Suprapubic skin (tissue), 4 donors: ENCODE measurements around the gene ZNF444. TPM values are rescaled to one million over a fixed set of nuclear protein-coding genes. Genes with fewer than 3 reads are reported as not detected.

Experiments used
- DNase-seq, 2 donors: peaks; one replicate each; pipeline ENCODE4 v3.0.0-alpha.2; 2019; ENCODE audit warnings: low spot score in 2 of 2
- H3K27ac ChIP-seq: fragments of 200-600 bp; sonication (generic); one replicate; pipeline ENCODE4 v1.5.1; 2019
- H3K27me3 ChIP-seq: fragments of 200-600 bp; sonication (generic); one replicate; pipeline ENCODE4 v1.5.1; 2019
- H3K36me3 ChIP-seq: fragments of 200-600 bp; sonication (generic); one replicate; pipeline ENCODE4 v1.5.1; 2019
- H3K4me1 ChIP-seq: fragments of 200-600 bp; sonication (generic); one replicate; pipeline ENCODE4 v1.5.1; 2019
- H3K4me3 ChIP-seq: fragments of 200-600 bp; sonication (generic); one replicate; pipeline ENCODE4 v1.5.1; 2019; ENCODE audit warnings: mild to moderate bottlenecking
- H3K9me3 ChIP-seq: fragments of 200-600 bp; sonication (generic); one replicate; pipeline ENCODE4 v1.5.1; 2019
- EP300 ChIP-seq: sonication (generic); formaldehyde crosslinking; IDR thresholded peaks from one replicate; pipeline ENCODE4 v1.6.1; 2017; ENCODE audit warnings: antibody characterized with exemption
- POLR2A ChIP-seq, 2 donors: fragments of 450-650 bp; IDR thresholded peaks; one replicate each; pipeline ENCODE4 v1.6.1; 2017; ENCODE audit warnings: antibody characterized with exemption in 2 of 2, mild to moderate bottlenecking in 2 of 2, moderate library complexity in 2 of 2
- POLR2AphosphoS5 ChIP-seq, 3 donors: sonication (generic); formaldehyde crosslinking; IDR thresholded peaks; one replicate each; pipeline ENCODE4 v1.6.1; 2017; ENCODE audit warnings: antibody characterized with exemption in 3 of 3
- WGBS: methylation state at CpG from one replicate; pipeline ENCODE4 v1.1.5; 2018; 5-methylcytosine and 5-hydroxymethylcytosine counted together
- total RNA-seq, 4 donors: library from RNA; depleted of rRNA; stranded (reverse); fragments of >200 nt; gene quantifications; one replicate each; pipeline ENCODE4 v1.1.0, GENCODE V29; 2016
- TF ChIP-seq, protein P1 (sequence below), 2 donors: fragments of 200-600 bp in 1 of 2; fragments of 450-650 bp in 1 of 2; sonication (generic) in 1 of 2; IDR thresholded peaks; one replicate each; pipeline ENCODE4 v1.5.1; 2016 to 2019; ENCODE audit warnings: antibody characterized with exemption in 2 of 2, mild to moderate bottlenecking in 1 of 2, moderate library complexity in 1 of 2

ZNF444 gene
- total RNA-seq, 4 donors from 2014 or later: 12.9 to 34.8 (median 21.2) TPM

DNA sequence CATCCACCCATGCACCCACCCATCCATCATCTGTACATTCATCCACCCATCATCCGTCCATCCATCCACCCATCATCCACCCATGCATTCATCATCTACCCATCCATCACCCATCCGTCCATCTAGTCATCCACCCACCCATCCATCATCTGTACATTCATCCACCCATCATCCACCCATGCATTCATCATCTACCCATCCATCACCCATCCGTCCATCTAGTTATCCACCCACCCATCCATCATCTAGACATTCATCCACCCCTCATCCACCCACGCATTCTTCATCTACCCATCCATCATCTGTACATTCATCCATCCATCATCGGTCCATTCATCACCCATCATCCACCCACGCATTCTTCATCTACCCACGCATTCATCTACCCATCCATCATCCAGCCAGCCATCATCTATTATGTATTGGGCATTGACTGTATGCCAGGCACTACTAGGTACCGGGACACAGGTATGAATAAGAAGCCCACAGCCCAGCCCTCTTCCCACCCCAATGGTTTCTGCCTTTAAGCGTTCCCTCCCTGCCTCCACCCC, 18.0 kb downstream of the ZNF444 start:
- H3K27ac ChIP-seq: no peak overlapping the region
- peaks cover 57% of the 10 kb centered on the region for H3K36me3 ChIP-seq
- no peak overlapping the region for H3K4me3 ChIP-seq
- DNase-seq: no peak
- no peaks in the 10 kb centered on the region for H3K4me1 ChIP-seq
- H3K9me3 ChIP-seq: no peaks in the 10 kb centered on the region
- no peaks in the 10 kb centered on the region for H3K27me3 ChIP-seq
- 93% methylated on average over 9 of the region's 9 CpGs for WGBS
- TF ChIP-seq, protein P1, sequence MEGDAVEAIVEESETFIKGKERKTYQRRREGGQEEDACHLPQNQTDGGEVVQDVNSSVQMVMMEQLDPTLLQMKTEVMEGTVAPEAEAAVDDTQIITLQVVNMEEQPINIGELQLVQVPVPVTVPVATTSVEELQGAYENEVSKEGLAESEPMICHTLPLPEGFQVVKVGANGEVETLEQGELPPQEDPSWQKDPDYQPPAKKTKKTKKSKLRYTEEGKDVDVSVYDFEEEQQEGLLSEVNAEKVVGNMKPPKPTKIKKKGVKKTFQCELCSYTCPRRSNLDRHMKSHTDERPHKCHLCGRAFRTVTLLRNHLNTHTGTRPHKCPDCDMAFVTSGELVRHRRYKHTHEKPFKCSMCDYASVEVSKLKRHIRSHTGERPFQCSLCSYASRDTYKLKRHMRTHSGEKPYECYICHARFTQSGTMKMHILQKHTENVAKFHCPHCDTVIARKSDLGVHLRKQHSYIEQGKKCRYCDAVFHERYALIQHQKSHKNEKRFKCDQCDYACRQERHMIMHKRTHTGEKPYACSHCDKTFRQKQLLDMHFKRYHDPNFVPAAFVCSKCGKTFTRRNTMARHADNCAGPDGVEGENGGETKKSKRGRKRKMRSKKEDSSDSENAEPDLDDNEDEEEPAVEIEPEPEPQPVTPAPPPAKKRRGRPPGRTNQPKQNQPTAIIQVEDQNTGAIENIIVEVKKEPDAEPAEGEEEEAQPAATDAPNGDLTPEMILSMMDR (IDR thresholded peaks at IDR 0.05): no peak
- TF ChIP-seq EP300: no peak
- TF ChIP-seq POLR2A (IDR thresholded peaks at IDR 0.05): no peak

GRCh38 chr19:56159622-56160271, 18.7 kb downstream of the ZNF444 start:
- Histone ChIP-seq H3K4me1 (no peaks in the 10 kb centered on the region), H3K27me3 (no peaks in the 10 kb centered on the region), H3K4me3 (no peak overlapping the region), H3K27ac (no peak overlapping the region), H3K9me3 (no peaks in the 10 kb centered on the region), H3K36me3 (peaks cover 51% of the 10 kb centered on the region)
- TF ChIP-seq EP300 (no peak), POLR2AphosphoS5 (IDR thresholded peaks at IDR 0.05) (no peak), POLR2A (IDR thresholded peaks at IDR 0.05) (no peak)
- TF ChIP-seq, protein P1 (IDR thresholded peaks at IDR 0.05): no peak
- DNase-seq: no peak
- WGBS: 95% methylated on average over 34 of the region's 69 CpGs

- 100% methylated on average over 2 of the region's 11 CpGs for WGBS
- DNase-seq: no peak
- Histone ChIP-seq H3K9me3 (no peaks in the 10 kb centered on the region), H3K4me3 (no peak overlapping the region), H3K27me3 (no peaks in the 10 kb centered on the region), H3K36me3 (peaks cover 35% of the 10 kb centered on the region), H3K27ac (no peak overlapping the region), H3K4me1 (no peaks in the 10 kb centered on the region)
- TF ChIP-seq EP300 (no peak), POLR2A (IDR thresholded peaks at IDR 0.05) (no peak), POLR2AphosphoS5 (IDR thresholded peaks at IDR 0.05) (no peak)
- TF ChIP-seq, protein P1 (IDR thresholded peaks at IDR 0.05): no peak
Observed at GRCh38 chr19:56161534-56161933, 20.4 kb downstream of the ZNF444 start.

- H3K27me3 ChIP-seq: no peaks in the 10 kb centered on the region
- no peaks in the 10 kb centered on the region for H3K9me3 ChIP-seq
- H3K36me3 ChIP-seq: peaks cover 30% of the 10 kb centered on the region
- WGBS: 78% methylated on average over 9 of the region's 9 CpGs
- H3K4me3 ChIP-seq: no peak overlapping the region
- no peaks in the 10 kb centered on the region for H3K4me1 ChIP-seq
- no peak overlapping the region for H3K27ac ChIP-seq
- TF ChIP-seq POLR2A (IDR thresholded peaks at IDR 0.05): no peak
- TF ChIP-seq, protein P1 (IDR thresholded peaks at IDR 0.05): no peak
- TF ChIP-seq POLR2AphosphoS5 (IDR thresholded peaks at IDR 0.05): no peak
- no peak for TF ChIP-seq EP300
- no peak for DNase-seq
Observed at GRCh38 chr19:56162258-56162657, 21.2 kb downstream of the ZNF444 start.

- no peak for DNase-seq
- H3K27ac ChIP-seq: no peak overlapping the region
- H3K36me3 ChIP-seq: peaks cover 24% of the 10 kb centered on the region
- WGBS: 75% methylated on average over 10 of the region's 13 CpGs
- H3K4me3 ChIP-seq: no peak overlapping the region
- TF ChIP-seq, protein P1 (IDR thresholded peaks at IDR 0.05): no peak
- no peak for TF ChIP-seq POLR2A (IDR thresholded peaks at IDR 0.05)
- no peak for TF ChIP-seq EP300
- TF ChIP-seq POLR2AphosphoS5 (IDR thresholded peaks at IDR 0.05): no peak
- H3K9me3 ChIP-seq: no peaks in the 10 kb centered on the region
- no peaks in the 10 kb centered on the region for H3K4me1 ChIP-seq
- H3K27me3 ChIP-seq: no peaks in the 10 kb centered on the region
Observed at GRCh38 chr19:56163097-56163496, 22.0 kb downstream of the ZNF444 start.
